NCI-H1417 (cell line): ENCODE measurements around the gene AEBP1.

Experiments
- DNase-seq, 3 experiments: peaks; one replicate each; lab custom pipeline; 2025; lab: John Stamatoyannopoulos, UW

The AEBP1 gene

DNA sequence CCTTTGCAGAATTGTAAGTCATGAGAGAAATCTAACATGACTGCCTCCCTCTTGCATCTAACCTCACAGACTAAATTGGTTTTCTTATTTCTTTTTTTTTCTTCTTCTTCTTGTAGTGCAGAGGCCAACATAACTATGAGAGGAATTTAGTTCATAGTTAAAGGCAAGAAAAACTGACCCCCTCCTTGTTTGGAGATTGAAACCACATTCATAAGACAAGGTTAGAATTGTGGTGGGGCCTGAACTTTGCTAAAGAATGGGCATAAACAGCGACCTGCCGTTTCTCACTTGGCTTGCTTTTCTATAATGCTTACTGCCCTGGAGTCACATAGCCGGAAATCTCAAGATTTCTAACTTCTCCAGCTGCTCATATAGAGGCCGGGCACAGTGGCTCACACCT lies 19.4 kb upstream of the AEBP1 start:
- no peak for DNase-seq

GRCh38 chr7:44085546-44085945 lies 18.6 kb upstream of the AEBP1 start:
- no peak for DNase-seq

- no peak for DNase-seq
These were observed 17.5 kb upstream of the AEBP1 start for GRCh38 chr7:44086627-44087026.

- DNase-seq: no peak
These were observed 16.0 kb upstream of the AEBP1 start for GRCh38 chr7:44087911-44088838.

DNA sequence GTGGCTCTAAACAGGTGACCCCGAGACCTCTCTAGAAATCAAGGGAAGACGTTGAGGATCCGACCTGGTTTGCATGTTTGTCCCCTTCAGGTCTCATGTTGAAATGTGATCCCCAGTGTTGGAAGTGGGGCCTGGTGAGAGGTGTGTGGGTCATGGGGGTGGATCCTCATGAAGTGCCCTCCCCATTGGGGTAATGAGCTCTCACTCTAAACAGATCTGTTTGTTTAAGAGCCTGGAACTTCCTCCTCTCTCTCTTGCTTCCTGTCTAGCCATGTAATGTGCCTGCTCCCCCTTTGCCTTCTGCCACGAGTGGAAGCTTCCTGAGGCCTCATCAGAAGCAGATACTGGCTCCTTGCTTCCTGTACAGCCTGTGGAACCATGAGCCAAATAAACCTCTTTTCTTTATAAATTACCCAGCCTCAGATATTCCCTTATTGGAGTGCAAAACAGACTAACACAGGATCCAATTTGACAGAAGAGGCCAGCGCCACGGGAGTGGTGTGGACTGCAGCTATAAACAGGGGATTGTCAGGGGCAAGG lies 11.0 kb upstream of the AEBP1 start:
- no peak for DNase-seq

GRCh38 chr7:44094365-44094764 lies 9.8 kb upstream of the AEBP1 start:
- no peak for DNase-seq

GRCh38 chr7:44094883-44095592 lies 9.1 kb upstream of the AEBP1 start:
- DNase-seq: no peak

- DNase-seq: no peak
These were observed 8.4 kb upstream of the AEBP1 start for GRCh38 chr7:44095781-44096180.

DNA sequence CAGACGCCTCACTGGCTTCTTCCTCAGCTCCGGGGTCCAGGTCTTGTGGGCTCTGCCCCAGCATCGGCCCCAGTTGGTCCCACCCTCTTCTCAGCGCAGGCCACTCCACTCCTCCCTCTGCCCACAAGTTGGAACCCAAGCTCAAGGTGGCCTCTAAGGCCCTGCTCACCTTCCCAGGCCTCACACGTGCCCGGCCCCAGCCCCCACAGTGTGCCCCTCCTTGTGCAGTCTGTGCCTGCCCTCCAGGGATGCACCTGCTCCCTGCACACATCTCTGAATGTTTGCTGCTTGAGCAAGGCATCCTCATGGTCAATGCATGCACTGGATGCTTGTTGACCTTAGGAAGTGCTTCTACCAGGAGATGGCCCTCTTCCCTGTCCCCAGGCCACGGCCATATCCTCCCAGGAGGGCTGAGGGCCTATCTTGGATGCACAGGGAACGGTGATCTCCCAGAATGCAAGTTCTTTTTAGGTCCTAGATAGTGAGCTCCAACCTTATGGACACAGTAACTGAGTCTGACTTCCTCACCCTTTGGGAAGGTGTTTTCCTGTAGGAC lies 7.7 kb upstream of the AEBP1 start:
- DNase-seq: no peak

GRCh38 chr7:44097064-44097932 lies 6.8 kb upstream of the AEBP1 start:
- no peak for DNase-seq

GRCh38 chr7:44098092-44099068 lies 5.8 kb upstream of the AEBP1 start:
- DNase-seq: no peak

DNA sequence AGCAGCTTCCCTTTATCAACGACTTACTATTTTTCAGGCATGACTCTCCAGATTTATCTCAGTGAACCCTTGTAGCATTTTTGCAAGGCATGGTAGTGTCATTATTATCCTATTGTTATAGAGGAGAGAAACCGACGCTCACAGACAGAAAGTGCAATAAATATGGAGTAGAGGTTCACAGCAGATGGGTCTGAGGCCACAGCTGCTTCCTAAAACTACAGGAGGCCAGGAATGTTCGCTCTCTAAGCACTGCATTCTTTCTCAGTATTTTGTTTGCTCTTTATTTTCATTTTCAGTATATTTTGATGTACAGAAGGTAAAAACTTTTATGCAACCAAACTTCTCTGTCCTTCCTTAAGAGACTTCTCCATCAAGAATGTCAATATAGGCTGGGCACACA lies 4.5 kb upstream of the AEBP1 start:
- DNase-seq: peak in 1 of 3 experiments; percentile 7

DNA sequence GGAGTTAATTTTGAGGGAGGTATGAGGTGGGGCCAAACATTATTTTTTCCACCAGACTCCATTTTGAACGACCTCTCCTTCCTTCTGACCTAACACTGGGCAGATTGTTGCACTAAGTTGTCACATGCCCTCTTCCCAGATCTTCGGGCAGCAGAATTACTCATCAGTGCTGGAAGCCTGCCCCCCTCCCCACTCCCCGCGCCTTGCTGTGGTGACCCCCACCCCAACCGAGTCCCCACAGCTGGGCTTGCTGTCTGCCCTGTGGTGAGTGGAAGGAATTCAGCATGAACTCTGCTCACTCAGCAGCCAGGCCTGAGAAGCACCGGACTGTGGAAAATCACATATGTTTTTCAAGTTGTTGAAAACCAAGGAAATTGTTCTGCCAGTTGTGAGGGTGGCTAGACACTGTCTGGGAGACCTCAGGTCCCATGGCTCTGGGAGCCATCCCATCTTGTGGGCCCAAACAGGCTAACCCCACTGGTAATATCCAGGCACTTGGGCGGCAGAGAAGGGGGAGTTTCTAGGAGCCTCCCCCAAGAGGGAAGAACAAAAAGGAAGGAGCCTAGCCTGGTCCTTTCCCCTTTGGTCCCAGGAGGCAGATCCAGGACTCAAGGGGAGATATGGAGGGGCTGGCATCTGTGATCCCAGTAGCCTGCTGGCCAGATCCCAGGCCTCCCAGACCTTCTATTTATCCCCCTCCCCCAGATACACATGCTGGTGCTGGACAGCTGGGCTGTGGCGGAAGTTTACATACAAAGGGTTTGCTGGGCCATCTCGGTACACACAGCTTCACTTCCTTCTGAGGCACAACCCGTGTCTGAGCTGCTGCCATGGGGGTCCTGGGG lies 3.5 kb upstream of the AEBP1 start:
- no peak for DNase-seq

DNA sequence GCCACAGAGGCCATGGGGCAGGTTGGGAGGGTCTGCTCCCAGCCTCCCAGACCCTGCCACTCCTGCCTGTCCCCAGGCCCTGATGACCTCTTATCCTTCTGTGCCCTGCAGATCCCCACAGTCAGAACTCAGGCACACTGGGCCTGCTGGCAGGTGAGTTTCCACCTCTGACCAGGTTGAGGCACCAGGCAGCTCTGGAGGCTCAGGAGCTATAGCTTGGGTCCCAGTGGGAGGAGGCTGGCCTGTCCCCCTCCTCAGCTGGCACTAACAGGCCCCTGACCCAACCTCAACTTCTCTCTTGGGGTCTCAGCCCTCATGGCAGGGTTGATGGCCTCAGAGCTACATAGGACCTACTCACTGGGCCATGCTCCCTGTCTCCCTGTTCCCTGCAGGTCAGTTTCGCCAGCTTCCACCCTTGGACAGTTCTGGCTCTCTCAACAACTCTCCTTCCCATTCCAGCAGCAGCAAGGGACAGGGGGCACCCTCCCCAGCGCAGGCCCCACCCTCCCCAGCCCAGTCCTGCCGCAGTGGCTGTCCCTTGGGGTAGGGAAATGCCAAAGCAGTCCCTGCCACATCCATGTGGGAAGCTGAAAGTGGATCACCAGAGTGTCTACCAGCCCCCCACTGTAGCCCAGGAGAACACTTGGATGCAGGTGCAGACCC lies 2.7 kb upstream of the AEBP1 start:
- DNase-seq: no peak

DNA sequence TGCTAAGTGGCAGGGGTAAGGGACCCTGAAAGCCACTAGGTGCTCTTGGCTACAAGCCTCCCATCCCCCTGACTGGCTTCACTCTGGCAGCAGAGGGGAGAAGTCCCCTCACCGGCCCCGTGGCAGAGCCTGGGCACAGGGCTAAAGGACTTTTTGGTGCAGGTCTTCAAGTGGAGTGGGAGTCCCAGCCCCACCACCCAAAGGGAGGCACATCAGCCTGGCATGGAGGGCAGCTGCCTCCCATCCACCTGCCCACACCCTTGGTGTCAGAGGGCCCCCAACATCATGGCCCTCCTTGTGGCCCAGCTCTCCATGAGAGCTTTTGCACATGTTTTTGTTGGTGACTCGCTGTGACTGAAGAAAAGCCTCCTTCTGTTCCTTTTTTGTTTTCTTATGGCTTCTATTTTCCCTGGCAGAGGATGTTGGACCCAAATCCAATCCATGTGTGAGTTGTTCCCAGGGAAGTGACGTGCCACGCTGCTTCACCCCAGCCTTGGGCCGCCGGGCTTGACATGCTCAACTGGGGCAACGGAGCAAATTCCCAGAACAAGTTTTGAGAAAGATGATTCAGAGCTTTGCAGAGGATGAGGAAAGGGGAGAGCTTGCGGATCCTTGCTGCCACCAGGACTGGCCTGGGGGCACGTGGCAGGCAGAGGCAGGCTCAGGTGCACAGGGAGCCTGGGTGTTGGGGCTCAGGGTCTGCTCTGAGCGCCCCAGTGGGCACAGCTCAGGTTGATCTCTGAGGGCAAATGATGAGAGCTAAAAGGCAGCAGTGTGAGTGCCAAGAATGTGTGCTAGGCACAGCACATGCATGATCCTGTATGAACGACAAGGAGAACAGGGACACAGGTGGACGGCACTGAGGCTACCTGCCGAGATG lies 1.9 kb upstream of the AEBP1 start:
- no peak for DNase-seq

DNA sequence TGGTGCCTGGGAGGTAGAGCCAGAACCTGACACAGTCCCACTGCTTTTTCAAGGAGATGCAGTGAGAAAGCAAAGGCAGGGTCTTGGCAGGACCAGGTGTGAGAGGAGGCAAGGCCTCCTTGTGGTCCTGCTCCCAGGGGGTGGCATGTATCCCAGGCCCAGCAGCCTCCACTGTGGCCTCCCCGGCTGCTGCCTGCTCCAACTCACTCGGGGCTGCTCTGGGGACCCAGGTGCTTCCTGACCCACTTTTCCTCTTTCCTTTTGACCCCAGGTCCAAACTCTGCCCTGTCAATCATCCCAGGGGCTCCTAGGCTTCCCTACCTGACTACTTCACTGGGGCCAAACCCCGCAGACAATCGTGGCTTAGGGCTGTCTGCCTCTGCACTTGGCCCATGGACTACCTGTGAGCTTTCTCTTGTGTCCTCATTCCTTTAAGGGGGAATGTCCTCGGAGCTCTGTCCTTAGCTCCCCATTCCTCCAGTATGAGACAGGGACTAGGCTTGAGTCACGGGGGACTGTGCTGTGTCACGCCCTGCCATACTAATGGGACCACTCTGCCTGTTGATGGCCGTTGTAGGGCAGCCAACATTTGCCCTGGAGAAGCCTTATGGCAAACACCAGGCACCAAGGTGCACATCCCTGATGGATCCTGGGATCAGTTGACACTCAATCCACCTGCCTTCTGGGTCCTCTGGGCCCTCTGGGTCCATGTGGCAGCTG lies 1.1 kb upstream of the AEBP1 start:
- DNase-seq: no peak

GRCh38 chr7:44103566-44103922 lies 601 bp upstream of the AEBP1 start:
- no peak for DNase-seq
